HepG2 (cell line): ENCODE data around the gene C1orf21. TPM values are rescaled to one million over a fixed set of nuclear protein-coding genes. Genes with fewer than 3 reads are reported as not detected.

ENCODE experiments used
- ATAC-seq: fragments of 200-7000 bp; cut with Tn5 transposase; 3 replicates; pipeline ENCODE4 v1.9.1; 2020; ENCODE audit warnings: mild to moderate bottlenecking, moderate library complexity
- BruUV-seq: library from RNA; stranded (reverse); fragments of 400-500 nt; replicated peaks from 2 replicates; lab custom pipeline; 2021; lab: Mats Ljungman, UMichigan
- CTCF ChIA-PET: fragments of 300-600 bp; formaldehyde crosslinking; extraction: SDS; loops from one replicate; lab custom pipeline; 2021; ENCODE audit warnings: low total read pairs, inconsistent platforms, low intra/inter-chr PET ratio; lab: Yijun Ruan, JAX
- POLR2A ChIA-PET: fragments of 350-600 bp; sonication (Branson Sonifier 250); formaldehyde crosslinking; loops from one replicate; lab custom pipeline; 2020; ENCODE audit warnings: antibody characterized with exemption, inconsistent platforms; lab: Yijun Ruan, JAX
- DNase-seq: peaks from one replicate; pipeline ENCODE4 v3.0.0-alpha.2; 2015; ENCODE audit warnings: low spot score
- FAIRE-seq: peaks from 3 replicates; lab custom pipeline; 2011; peaks lifted over from hg19 to GRCh38; lab: Jason Lieb, UNC
- H2AFZ ChIP-seq: one replicate; pipeline ENCODE4 v1.6.1; 2011; ENCODE audit warnings: low read length, inconsistent platforms
- H3K27ac ChIP-seq: fragments of 300-600 bp; 3 replicates; pipeline ENCODE4 v1.8.0; 2011; ENCODE audit warnings: mixed run types, mild to moderate bottlenecking, mixed read lengths, low read length, inconsistent platforms; ENCODE audit not compliant: insufficient read depth; ENCODE audit errors: extremely low read length
- H3K27me3 ChIP-seq, 2 experiments: fragments of 200-600 bp in 1 of 2; 2 replicates in 1 of 2; 3 replicates in 1 of 2; pipeline versions ENCODE4 v1.6.0 to v1.8.0; 2011; ENCODE audit warnings: low read length in 2 of 2, mild to moderate bottlenecking in 2 of 2, moderate library complexity in 2 of 2, inconsistent platforms in 1 of 2; ENCODE audit not compliant: insufficient read depth in 2 of 2, control insufficient read depth in 1 of 2
- H3K36me3 ChIP-seq, 2 experiments: fragments of 200-600 bp in 1 of 2; replicated peaks in 1 of 2; 2 replicates in 1 of 2; 3 replicates in 1 of 2; pipeline versions ENCODE4 v1.5.1 to v1.8.0; 2011; ENCODE audit warnings: low read length in 2 of 2, inconsistent platforms in 1 of 2; ENCODE audit not compliant: insufficient read depth in 2 of 2, control insufficient read depth in 1 of 2
- H3K4me1 ChIP-seq: 2 replicates; pipeline ENCODE4 v1.5.1; 2012; ENCODE audit warnings: low read length, inconsistent platforms; ENCODE audit not compliant: insufficient read depth
- H3K4me2 ChIP-seq: 2 replicates; pipeline ENCODE4 v1.6.0; 2011; ENCODE audit warnings: low read depth, low read length, inconsistent platforms
- H3K4me3 ChIP-seq, 3 experiments: fragments of 200-600 bp in 1 of 3; sonication (generic), shearing (Covaris generic) in 1 of 3; replicated peaks in 1 of 3; 2 replicates each; pipeline ENCODE4 v1.5.1; 2011 to 2016; ENCODE audit warnings: low read length in 3 of 3, inconsistent platforms in 2 of 3, low read depth in 2 of 3, mild to moderate bottlenecking in 2 of 3, control low read depth in 1 of 3, mixed read lengths in 1 of 3; ENCODE audit not compliant: insufficient read depth in 1 of 3
- H3K79me2 ChIP-seq: one replicate; pipeline ENCODE4 v1.6.1; 2011; ENCODE audit warnings: low read length, inconsistent platforms; ENCODE audit not compliant: insufficient read depth
- H3K9ac ChIP-seq: 2 replicates; pipeline ENCODE4 v1.6.0; 2011; ENCODE audit warnings: mild to moderate bottlenecking, low read depth, low read length, inconsistent platforms; ENCODE audit not compliant: insufficient read depth
- H3K9me3 ChIP-seq: 2 replicates; pipeline ENCODE4 v1.5.1; 2012; ENCODE audit warnings: mild to moderate bottlenecking, low read length
- H4K20me1 ChIP-seq: 2 replicates; pipeline ENCODE4 v1.6.0; 2011; ENCODE audit warnings: inconsistent platforms, mild to moderate bottlenecking, low read length, moderate library complexity; ENCODE audit not compliant: insufficient read depth
- KDM2A ChIP-seq: sonication (generic); formaldehyde crosslinking; IDR thresholded peaks from 2 replicates; pipeline ENCODE4 v1.4.0; 2020; ENCODE audit warnings: low read depth, missing genetic modification reagents, borderline replicate concordance
- MBNL3 ChIP-seq: fragments of 250-450 bp; sonication (Bioruptor Pico); conservative IDR thresholded peaks from 2 replicates; pipeline ENCODE4 v1.8.0; 2022; ENCODE audit warnings: mild to moderate bottlenecking, inconsistent platforms
- MTERF4 ChIP-seq: sonication (generic); formaldehyde crosslinking; IDR thresholded peaks from 2 replicates; pipeline ENCODE4 v1.8.0; 2023; ENCODE audit warnings: mild to moderate bottlenecking, missing genetic modification reagents
- SALL2 ChIP-seq: sonication (generic); formaldehyde crosslinking; IDR thresholded peaks from 2 replicates; pipeline ENCODE4 v1.8.1; 2023; ENCODE audit warnings: mild to moderate bottlenecking, missing genetic modification reagents, inconsistent platforms
- ZNF589 ChIP-seq: sonication (generic); formaldehyde crosslinking; conservative IDR thresholded peaks from 2 replicates; pipeline ENCODE4 v1.8.0; 2022; ENCODE audit warnings: mild to moderate bottlenecking, moderate library complexity, missing genetic modification reagents
- WGBS: methylation state at CpG from one replicate; pipeline ENCODE4 v1.1.6; 2017; ENCODE audit warnings: low lambda C conversion rate; 5-methylcytosine and 5-hydroxymethylcytosine counted together
- in situ Hi-C: cut with HindIII; loops from 2 replicates; pipeline ENCODE4 v1.10.0; 2017; ENCODE audit warnings: low pct_unique_long_range_greater_than_20kb; ENCODE audit not compliant: extremely low pct_ligation_motif_present
- intact Hi-C: fragments of 100-400 bp; cut with micrococcal nuclease; formaldehyde crosslinking; loops from one replicate; pipeline ENCODE4 v1.10.0; 2022; ENCODE audit not compliant: unreplicated experiment
- polyA plus RNA-seq, 8 experiments: library from polyadenylated mRNA; depleted of rRNA in 3 of 8; stranded (reverse) in 7 of 8; unstranded in 1 of 8; fragments of >200 nt; fragmentation: Illumina TruSeq in 4 of 8; extraction: Trizol in 4 of 8; gene quantifications; 2 replicates each; pipeline versions ENCODE4 v1.2.1 to v1.2.3, GENCODE V29; 2011 to 2016; ENCODE audit warnings: low read depth in 4 of 8, missing spikeins in 1 of 8, mixed read lengths in 1 of 8; ENCODE audit not compliant: insufficient read depth in 1 of 8
- total RNA-seq, 5 experiments: library from RNA; depleted of rRNA; stranded (reverse); fragments of >200 nt; fragmentation: Illumina TruSeq; extraction: Trizol; gene quantifications; 2 replicates each; pipeline ENCODE4 v1.2.3, GENCODE V29; 2016; ENCODE audit warnings: low read depth in 1 of 5
- TF ChIP-seq, protein P1 (sequence below): sonication (generic); formaldehyde crosslinking; IDR thresholded peaks from 2 replicates; pipeline ENCODE4 v1.4.0; 2020; ENCODE audit warnings: mild to moderate bottlenecking, missing genetic modification reagents
- TF ChIP-seq, protein P2 (sequence below): IDR thresholded peaks from 2 replicates; pipeline ENCODE4 v1.6.1; 2016; ENCODE audit warnings: missing compliant biosample characterization, missing genetic modification reagents, borderline replicate concordance
- TF ChIP-seq, protein P3 (sequence below): sonication (generic); formaldehyde crosslinking; IDR thresholded peaks from 2 replicates; pipeline ENCODE4 v1.8.0; 2022; ENCODE audit warnings: mild to moderate bottlenecking, missing genetic modification reagents, moderate library complexity

Gene C1orf21
- total and polyA plus RNA-seq, 2 of the 13 experiments (the other 11 are each of a cell fraction or from before 2014, with no cell fraction given) = not detected

DNA sequence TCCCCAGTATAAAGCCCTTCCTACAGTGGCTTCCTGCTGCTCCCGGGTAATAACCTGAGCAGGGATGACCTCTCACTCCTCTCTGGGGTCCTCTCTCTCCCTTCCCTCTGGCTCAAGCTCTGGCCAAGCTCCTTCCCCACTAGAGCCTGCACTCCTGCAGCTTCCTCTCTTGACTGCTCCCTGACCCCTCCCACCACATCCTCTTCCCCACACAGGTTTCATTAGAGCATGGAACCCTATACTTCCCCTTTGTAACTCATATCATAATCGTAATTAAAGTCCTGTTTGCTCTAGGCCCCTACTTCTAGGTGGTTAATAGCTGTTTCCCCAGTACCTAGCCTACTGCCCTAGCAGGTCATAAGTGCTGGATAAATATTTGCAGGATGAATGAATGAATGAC, 146.2 kb downstream of the C1orf21 start (continued):
- TF ChIP-seq, protein P1, sequence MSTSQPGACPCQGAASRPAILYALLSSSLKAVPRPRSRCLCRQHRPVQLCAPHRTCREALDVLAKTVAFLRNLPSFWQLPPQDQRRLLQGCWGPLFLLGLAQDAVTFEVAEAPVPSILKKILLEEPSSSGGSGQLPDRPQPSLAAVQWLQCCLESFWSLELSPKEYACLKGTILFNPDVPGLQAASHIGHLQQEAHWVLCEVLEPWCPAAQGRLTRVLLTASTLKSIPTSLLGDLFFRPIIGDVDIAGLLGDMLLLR (CRISPR knock-in tag) = no peak
- TF ChIP-seq, protein P2, sequence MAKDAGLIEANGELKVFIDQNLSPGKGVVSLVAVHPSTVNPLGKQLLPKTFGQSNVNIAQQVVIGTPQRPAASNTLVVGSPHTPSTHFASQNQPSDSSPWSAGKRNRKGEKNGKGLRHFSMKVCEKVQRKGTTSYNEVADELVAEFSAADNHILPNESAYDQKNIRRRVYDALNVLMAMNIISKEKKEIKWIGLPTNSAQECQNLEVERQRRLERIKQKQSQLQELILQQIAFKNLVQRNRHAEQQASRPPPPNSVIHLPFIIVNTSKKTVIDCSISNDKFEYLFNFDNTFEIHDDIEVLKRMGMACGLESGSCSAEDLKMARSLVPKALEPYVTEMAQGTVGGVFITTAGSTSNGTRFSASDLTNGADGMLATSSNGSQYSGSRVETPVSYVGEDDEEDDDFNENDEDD = no peak
- TF ChIP-seq KDM2A (CRISPR knock-in tag) (no peak), SALL2 (CRISPR knock-in tag) (no peak)
- TF ChIP-seq, protein P3, sequence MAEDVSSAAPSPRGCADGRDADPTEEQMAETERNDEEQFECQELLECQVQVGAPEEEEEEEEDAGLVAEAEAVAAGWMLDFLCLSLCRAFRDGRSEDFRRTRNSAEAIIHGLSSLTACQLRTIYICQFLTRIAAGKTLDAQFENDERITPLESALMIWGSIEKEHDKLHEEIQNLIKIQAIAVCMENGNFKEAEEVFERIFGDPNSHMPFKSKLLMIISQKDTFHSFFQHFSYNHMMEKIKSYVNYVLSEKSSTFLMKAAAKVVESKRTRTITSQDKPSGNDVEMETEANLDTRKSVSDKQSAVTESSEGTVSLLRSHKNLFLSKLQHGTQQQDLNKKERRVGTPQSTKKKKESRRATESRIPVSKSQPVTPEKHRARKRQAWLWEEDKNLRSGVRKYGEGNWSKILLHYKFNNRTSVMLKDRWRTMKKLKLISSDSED (CRISPR knock-in tag) = no peak
- TF ChIP-seq, all 625 proteins: peak for 0

- H3K9me3 ChIP-seq = no peaks in the 10 kb centered on the region; the same call in 1 of the 2 replicates
- no peaks in the 10 kb centered on the region for H4K20me1 ChIP-seq
- no peak overlapping the region for H3K27ac ChIP-seq
- H3K4me2 ChIP-seq = no peak overlapping the region
- no peaks in the 10 kb centered on the region for H3K36me3 ChIP-seq
- H3K9ac ChIP-seq = no peak overlapping the region
- no peak overlapping the region for H2AFZ ChIP-seq
- under 1% methylated on average over 4 of the region's 4 CpGs for WGBS
- DNase-seq (no peak), ATAC-seq (no peak), FAIRE-seq (no peak)
- in situ Hi-C loops (no loop called here), intact Hi-C loops (no loop called here)
- BruUV-seq = no TSS peak
- H3K27me3 ChIP-seq = peaks cover 0 to 8% of the 10 kb centered on the region in 2 experiments; a peak in 1 of 5 replicates
- TF ChIP-seq ZNF589 (CRISPR knock-in tag) (no peak), MTERF4 (no peak), MBNL3 (CRISPR knock-in tag) (no peak)
- no peak overlapping the region for H3K4me3 ChIP-seq
- no peaks in the 10 kb centered on the region for H3K79me2 ChIP-seq
- ChIA-PET CTCF (no interaction called here), POLR2A (no interaction called here)
- no peaks in the 10 kb centered on the region for H3K4me1 ChIP-seq
Observed at GRCh38 chr1:184533915-184534314, 147.1 kb downstream of the C1orf21 start.
